DMS 273 (cell line): ENCODE measurements around the gene CDH20.

Source experiments
- DNase-seq: peaks from one replicate; lab custom pipeline; 2025; ENCODE audit not compliant: unreplicated experiment; lab: John Stamatoyannopoulos, UW

CDH20 gene

DNA sequence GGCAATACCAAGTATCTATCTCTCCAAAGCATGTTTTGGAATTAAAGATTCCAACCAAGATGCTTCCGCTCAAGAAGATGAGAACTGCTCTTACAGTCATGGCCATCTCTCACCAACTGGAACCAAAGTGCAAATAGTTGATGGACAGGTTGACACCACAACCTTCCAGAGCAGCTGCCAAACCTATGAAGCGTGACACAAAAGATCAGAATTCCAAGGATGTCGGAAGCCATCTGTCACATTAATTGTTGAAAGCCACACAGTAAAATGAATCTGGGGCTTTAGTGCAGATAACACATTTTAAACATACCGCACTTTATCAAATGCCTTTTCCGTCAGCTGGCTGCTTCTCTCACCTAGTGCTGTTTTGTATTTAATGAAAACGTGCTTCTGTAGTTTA, 195.7 kb downstream of the CDH20 start:
- DNase-seq = peak; percentile 86

DNA sequence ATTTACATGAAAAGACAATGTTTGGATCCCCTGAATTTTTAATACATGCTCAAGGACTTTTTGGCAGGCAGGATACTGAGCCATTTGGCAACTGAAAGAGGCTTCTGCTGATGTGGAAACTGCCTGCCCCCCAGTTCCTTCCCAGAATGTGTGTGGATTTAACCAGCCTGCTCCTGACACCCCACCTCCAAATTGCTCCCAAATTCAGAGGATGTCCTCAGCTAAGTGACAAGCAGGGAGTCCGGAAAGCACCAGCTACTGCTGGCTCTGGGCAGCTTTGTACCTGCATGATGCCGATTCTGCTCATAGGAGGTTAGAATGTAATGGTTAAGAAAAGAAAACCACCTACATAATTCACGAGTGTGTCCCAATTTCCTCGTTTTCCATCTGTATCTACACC, 197.5 kb downstream of the CDH20 start:
- peak; percentile 25 for DNase-seq

DNA sequence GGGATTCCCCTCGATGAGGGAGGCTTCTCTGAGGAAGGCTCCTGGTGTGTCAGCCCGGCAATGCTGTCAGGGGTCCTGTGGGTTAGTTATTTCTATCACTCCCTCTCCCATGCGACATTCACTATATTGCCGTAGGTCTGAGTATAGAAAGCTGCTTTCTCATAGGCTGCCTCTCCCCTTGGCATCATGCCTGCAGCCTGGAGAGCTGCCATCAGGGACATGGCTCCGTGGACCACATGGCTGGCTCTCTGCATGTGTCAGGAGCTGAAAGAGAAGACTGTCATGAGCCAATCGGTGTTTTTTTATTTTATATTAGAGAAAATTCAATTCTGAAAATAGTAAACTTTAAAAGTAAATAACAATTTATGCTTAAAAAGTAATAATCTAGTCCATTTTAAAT, 198.0 kb downstream of the CDH20 start:
- peak; percentile 82 for DNase-seq

DNA sequence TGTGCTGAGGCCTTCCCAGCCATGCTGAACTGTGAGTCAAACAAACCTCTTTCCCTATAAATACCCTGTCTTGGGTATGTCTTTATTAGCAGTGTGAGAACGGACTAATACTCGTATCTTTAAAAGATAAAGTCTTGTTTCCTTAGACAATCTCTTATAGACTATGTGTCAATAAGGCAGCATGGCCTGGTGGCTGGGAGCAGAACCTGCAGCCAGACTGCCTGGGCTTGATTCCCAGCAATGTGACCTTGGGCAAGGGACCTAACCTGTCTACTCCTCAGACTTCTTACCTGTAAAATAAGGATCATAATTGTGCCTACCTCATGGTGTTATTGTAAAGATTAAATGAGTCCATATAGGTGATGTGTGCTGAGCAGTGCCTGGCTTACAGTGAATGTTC, 198.7 kb downstream of the CDH20 start:
- DNase-seq = no peak

DNA sequence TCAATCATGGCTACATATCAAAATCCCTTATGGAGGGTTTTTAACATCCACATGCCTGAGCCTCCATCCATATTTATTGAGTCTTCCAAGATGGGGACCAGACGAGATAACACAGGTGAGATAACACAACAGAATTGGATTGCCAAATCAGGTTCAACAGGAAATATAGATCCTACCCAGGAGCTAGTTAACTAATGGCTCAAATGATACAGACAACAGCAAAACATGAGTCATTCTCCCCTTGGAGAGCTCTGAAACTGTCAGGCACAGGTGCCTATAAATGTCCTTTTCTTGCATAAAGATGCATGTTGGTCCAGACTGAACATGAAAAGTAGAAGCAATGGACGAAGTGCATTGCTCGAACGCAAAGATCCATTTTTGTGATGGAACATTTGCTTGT, 202.2 kb downstream of the CDH20 start:
- no peak for DNase-seq

DNA sequence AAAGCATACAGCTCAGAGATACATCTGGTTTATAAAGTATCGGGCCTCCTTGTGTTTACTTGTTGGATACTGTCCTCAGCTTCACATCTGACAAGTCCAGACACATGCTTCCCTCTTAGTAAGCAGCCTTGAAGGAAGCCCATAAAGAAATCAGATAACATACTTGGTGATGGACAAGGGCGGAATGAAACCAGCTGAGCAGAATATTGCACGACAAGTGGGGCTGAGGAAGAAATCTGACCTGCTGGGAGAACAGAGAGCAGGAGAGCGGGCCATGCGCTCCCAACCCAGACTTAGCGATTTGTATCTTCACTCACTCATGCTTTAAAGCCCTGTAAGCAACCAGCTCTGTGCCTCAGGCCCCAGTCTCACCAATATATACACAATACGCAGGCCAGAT, 208.4 kb downstream of the CDH20 start:
- DNase-seq = no peak

DNA sequence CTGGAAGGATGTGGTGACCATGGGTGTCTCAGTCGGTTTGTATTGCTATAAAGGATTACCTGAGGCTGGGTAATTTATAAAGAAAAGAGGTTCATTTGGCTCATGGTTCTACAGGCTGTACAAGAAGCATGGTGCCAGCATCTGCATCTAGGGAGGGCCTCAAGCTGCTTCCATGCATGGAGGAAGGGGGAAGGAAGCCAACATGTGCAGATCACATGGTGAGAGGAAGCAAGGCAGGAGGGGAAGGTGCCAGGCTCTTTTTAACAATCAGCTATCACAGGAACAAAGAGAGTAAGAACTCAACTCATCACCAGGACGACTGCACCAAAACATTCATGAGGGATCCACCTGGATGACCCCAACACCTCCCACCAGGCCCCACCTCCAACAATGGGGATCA, 209.4 kb downstream of the CDH20 start:
- DNase-seq = no peak

DNA sequence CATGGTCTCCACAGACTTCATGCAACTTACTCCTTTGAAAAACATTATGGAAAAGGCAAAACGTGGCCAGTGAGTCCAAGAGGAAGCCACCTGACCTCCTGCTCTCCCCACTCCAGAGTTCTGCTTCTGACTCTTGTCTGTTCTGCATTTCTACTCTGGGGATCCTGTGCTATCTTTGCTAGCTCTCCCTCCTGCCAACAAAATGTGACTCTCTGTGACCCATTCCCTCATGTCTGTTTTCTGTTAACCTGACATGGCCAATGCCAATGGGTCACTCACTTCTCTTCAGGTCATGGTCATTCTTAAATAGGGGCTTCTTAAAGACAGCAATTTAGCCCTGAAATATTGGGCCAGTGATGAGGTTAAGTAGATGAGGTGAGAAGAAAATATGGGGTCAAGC, 210.3 kb downstream of the CDH20 start:
- no peak for DNase-seq

DNA sequence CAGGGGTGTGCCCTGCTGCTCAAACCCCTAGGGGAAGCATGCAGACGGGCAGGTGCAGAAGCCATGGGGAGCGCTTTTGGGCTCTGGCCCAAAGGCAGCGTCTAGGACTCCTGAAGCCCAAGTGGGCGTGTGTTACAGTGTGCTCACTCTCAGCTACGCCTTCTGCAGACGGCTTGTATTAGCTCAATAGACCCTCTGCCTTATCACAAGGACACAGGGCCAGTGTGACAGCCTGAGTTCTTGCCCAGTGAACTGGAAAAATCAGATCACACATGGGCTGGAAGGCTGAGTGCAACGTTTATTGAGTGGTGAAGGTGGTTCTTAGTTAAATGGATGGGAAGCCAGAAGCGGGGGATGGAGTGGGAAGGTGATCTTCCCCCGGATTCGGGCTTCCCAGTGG, 210.9 kb downstream of the CDH20 start:
- DNase-seq = no peak

DNA sequence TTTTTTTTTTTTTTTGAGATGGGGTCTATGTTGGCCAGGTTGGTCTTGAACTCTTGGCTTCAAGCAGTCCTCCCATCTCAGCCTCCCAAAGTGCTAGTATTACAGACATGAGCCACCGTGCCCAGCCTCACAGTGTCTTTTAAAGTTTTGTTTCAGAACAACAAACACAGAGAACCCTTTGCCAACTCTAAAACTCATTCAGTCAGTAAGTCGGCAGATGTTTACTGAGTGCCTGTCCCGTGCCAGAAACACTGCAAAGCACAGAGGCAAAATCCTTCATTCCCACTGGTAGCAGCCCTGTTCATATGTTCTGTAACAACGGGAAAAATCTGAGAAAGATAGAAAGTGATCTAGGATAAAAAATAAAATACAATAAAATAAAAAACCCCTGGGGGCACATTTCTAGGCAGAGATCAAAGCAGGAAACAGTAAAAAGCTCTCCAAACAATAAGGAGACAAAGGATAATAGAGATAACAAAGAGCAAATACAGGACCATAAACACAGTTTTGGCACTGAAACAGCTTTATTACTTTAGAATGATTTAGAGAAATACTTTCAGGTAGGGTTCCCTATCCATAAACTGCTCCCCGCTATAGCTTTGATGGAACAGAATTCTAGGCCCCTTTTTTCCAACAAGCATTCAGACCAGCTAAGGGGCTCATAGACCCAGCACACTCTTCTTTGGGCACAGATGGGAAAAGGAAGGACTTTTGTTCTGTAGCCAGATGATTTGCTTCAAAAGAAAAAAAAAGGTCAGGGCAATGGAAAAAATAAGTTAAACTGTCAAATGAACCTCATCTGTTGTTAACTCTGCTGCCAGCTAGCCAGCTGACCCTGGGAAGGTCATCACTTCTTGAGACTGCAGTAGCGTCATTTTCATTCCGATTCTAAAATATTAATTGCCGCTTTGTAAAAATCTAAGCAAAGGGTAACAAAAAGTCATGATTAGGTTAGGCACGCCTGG, 212.3 kb downstream of the CDH20 start:
- peak; percentile 13 for DNase-seq

DNA sequence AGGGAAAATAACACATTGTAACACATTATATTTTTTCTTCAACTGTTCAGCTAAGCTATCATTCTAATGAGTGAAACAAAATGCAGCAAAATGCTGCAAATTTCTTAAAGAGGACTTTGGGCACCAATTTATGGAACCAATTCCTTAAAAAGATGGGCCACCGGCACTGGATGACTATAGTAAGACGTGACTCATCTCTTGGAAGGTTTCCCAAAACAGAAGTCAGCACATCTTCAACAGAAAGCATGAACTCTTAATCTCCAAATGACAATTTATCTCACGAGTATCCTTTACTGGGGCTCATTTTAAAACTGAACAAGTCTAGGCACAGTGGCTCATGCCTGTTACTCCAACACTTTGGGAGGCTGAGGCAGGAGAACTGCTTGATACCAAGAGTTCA, 213.4 kb downstream of the CDH20 start:
- DNase-seq = peak; percentile 5

DNA sequence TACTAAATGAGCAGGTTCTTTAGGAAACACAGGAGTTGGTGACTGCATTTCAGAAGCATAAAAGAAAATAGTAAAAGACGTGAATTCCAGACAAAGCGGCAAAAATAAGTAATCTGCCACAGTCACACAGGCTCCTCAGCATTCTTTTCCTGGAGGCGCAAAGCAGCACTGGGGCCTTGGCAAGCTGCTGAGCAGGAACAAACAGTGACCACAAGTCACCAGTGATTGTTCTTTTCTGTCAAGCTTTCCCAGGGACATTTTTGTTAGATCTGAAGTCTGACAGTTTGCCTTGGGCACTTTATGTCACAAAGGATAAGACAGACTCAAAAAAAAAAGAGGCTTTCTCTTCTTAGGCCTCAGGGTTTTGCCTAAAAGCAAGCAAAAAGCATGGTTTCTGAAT, 216.2 kb downstream of the CDH20 start:
- no peak for DNase-seq

DNA sequence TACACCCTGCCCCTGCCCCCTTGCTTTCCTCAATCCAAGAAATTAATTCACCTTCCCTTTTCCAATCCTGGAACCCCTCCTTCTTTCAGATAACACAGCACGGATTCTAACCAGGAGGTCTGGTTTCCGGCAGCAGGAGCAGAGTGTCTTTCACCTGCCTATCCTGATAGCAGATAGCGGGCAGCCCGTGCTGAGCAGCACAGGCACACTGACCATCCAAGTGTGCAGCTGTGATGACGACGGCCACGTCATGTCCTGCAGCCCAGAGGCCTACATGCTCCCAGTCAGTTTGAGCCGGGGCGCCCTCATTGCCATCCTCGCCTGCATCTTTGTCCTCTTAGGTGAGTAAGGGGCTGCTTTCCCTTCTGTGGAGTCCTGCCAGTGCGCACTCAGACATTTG, 216.7 kb downstream of the CDH20 start:
- no peak for DNase-seq

DNA sequence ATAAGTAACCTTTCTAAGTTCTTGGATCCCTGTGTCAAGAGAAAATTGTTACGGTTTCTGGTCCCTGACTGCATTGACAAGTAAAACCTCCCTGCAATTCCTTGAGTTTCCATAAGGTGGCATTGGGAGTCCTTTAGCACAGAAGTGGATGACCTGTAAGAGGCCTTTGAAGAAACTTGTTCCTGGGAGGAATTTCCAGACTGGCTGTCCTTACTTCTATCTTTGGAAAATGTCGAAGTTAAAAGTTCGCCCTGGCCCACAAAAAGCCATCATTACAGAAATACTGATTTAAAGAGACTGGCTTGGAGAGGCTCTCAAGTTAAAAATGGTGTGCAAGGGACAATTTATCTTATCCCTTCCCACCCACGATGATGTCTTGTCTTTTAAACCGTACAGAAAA, 218.4 kb downstream of the CDH20 start:
- DNase-seq = peak; percentile 85

DNA sequence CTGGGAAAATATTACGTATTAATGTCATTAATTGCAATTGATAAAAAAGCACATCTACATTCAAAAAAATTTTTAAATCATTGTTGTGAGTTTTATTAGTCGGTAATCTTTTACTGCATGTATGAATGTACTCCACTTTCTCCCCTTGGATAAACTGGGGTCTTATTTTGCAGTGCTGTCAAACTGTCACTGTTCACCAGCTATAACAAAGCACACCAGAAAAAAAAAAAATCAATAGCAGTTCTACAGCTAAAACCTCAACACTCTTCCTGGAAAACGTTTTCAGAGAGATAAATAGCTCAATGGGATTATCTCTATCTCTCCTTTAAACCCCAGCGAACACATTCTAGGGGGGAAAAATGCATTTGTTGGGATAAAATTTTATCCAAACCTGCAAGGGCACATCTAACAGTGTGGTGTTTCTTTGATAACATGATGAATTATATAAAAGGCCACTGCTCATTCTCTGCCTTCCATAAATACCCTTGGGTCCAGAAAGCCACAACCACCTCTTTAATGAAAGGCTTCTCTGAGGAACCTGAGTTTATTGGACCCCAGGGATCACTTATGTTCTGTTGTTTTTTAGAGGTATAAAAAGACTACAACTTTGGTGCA, 219.9 kb downstream of the CDH20 start:
- no peak for DNase-seq

DNA sequence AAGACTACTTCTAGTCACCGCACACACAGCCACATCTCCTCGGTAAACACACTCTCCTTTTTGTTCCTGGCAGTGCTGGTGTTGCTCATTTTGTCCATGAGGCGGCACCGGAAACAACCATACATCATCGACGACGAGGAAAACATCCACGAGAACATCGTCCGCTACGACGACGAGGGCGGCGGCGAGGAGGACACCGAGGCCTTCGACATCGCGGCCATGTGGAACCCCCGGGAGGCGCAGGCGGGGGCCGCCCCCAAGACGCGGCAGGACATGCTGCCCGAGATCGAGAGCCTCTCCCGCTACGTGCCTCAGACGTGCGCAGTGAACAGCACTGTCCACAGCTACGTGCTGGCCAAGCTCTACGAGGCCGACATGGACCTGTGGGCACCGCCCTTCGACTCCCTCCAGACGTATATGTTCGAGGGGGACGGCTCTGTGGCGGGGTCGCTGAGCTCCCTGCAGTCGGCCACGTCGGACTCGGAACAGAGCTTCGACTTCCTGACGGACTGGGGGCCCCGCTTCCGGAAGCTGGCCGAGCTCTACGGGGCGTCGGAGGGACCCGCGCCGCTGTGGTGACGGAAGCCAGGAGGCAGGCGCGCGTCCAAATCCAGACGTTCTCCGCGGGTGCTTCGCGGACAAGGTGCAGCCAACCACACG, 221.0 kb downstream of the CDH20 start:
- no peak for DNase-seq

DNA sequence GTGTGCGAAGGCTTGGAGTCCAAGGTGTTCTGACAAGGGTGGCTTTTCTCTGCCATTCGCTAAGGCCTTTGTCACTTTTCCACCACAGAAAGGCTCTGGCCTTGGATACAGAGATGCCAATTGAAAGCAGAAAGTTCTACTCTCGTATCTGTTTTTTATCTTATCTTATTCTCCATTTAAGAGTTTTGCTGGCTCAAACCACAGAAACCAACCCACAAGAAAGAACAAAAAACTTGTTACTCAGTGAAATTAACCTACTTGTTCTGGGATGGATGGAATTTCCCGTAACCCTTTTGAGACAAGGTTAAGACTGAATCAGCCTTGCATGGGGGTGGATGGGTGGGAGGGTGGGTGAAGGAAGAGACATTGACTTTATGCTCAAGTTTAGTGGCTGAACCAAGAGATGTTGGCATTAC, 221.7 kb downstream of the CDH20 start:
- DNase-seq = no peak

DNA sequence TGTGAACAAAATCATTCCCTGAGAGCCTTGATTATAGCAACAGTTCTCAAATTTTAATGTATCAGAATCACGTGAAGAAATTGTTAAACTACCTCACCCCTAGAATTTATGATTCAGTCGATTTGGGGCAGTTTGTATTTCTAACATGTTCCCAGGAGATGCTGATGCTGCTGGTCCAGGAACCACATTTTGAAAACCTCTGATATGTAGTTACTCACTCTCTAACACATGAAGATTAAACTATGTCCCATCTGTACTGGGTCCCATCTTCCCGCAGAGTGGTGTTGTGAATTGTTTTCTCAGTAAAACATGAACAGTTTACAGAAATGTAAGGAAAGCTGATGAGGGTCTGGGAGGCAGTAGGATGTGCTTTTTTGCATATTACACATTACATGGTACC, 223.1 kb downstream of the CDH20 start:
- no peak for DNase-seq

DNA sequence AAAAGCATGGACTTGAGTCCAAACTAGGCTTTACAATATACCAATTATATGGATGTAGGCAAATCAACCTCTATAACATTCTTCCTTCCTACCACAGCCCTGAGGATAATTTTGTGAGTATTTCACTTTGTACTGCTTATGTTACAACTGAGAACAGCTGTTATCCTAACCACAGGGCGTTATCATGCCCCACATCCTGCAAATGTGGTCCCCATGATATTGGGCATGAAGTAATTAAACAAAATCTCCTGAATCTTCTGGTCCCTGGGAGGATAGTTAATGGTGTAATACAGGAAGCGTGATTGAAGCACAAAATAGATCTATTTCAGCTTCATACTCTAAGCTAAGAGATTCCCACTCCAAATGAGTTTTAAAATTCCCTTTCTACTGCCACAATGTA, 223.6 kb downstream of the CDH20 start:
- peak; percentile 39 for DNase-seq

DNA sequence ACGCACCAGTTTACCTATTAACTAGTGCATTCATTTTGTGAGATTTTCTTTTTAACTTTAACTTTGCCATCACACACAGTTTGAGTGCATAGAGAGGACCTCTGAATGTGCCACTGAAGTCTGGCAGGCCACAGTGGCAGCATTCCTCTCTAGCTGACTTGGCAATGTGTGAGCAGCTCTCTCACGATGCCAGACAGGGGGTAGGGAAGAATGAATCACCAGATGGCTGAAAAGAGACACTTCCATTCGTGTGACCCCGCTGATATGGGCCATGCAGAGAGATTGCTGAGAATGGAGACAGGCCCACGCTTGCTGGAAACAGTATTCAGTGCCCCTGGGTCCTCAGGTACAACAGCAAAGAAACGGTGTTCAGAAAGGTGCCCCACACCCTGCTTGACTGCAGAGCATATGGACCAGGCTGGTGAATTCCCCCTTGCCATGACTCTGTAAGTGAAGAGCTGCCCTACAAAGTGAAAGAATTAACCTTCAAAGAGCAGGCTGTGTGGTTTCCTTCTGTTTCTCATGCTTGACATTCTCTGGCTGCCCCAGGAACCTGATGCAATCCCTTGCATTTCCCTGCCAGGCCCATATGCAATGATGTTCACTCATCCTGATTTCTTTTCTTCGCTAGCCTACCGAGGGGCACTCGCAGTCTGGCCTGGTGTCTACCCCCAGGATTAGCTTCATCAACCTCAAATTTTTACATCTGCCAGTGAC, 236.1 kb downstream of the CDH20 start:
- DNase-seq = peak; percentile 63

DNA sequence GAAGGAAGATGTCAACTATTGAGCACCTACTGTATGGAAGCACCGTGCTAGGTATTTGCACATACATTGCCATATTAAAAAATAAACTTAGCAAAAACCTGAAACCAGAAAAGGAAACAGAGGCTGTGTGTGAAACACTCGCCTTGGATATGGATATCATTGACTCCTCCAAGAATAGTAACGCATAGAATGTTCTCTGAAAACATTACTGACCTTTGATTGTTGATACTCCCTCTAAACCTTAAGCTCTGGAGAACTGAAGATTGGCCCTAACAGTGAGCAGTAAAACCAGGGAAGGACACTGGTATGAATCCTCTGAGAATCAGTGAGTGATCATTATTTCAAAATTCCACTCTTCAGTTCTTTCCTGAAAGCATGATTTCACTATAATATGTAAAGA, 236.8 kb downstream of the CDH20 start:
- no peak for DNase-seq
